Measurements from ENCODE around the gene SULF2.

The SULF2 gene

DNA sequence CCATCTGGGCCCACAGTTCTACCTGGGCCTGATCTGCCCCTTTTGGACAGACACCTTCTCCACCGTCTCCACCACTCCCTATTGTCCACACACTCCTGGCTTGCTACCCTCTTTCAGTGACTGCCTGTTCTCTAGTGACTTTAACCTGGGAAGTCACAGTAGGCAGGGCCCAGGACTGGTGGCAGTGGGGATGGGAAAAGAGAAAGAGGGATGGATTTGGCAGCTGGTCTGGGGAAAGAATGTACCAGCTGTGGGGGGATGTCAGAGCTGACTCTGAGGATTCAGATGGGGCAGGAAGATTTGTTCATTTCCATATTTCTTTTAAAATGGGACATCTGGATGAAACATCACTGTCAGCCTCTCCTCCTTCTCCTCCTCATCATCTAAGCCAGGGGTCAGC, 85.5 kb downstream of the SULF2 start:
- H3K4me3 ChIP-seq (ENCODE audit: control insufficient read depth, low read depth, low read length) = no peak overlapping the region
- TF ChIP-seq, protein P1, sequence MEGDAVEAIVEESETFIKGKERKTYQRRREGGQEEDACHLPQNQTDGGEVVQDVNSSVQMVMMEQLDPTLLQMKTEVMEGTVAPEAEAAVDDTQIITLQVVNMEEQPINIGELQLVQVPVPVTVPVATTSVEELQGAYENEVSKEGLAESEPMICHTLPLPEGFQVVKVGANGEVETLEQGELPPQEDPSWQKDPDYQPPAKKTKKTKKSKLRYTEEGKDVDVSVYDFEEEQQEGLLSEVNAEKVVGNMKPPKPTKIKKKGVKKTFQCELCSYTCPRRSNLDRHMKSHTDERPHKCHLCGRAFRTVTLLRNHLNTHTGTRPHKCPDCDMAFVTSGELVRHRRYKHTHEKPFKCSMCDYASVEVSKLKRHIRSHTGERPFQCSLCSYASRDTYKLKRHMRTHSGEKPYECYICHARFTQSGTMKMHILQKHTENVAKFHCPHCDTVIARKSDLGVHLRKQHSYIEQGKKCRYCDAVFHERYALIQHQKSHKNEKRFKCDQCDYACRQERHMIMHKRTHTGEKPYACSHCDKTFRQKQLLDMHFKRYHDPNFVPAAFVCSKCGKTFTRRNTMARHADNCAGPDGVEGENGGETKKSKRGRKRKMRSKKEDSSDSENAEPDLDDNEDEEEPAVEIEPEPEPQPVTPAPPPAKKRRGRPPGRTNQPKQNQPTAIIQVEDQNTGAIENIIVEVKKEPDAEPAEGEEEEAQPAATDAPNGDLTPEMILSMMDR (conservative IDR thresholded peaks at IDR 0.05; ENCODE audit: control insufficient read depth, insufficient read depth, low read depth, low read length) = no peak
- DNase-seq (ENCODE audit: low read depth) = no peak

- TF ChIP-seq, protein P1 (conservative IDR thresholded peaks at IDR 0.05; ENCODE audit: control insufficient read depth, insufficient read depth, low read depth, low read length) = no peak
- H3K4me3 ChIP-seq (ENCODE audit: control insufficient read depth, low read depth, low read length) = no peak overlapping the region
- no peak for DNase-seq (ENCODE audit: low read depth)
These were observed 87.1 kb downstream of the SULF2 start for GRCh38 chr20:47698142-47698541.

DNA sequence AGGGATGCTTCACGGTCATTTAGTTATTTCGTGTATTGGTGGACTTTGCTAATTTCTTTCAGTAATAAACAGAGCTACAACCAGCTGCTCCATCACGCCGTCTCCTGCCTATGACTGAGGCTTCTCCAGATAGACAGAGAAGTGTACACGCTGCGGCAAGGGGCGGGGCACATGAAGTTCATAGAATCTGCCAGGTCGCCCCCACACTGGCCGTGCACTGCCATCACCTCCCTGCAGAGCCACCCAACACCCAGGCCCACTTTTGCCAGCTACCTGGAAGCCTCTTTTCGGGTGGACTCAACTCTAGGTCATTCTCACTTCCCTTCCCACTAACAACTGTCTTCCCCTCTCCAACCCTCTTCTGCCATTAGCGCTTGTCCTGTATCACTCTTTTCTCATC, 88.4 kb downstream of the SULF2 start:
- DNase-seq (ENCODE audit: low read depth) = no peak
- TF ChIP-seq, protein P1 (conservative IDR thresholded peaks at IDR 0.05; ENCODE audit: control insufficient read depth, insufficient read depth, low read depth, low read length) = no peak
- H3K4me3 ChIP-seq (ENCODE audit: control insufficient read depth, low read depth, low read length) = no peak overlapping the region

DNA sequence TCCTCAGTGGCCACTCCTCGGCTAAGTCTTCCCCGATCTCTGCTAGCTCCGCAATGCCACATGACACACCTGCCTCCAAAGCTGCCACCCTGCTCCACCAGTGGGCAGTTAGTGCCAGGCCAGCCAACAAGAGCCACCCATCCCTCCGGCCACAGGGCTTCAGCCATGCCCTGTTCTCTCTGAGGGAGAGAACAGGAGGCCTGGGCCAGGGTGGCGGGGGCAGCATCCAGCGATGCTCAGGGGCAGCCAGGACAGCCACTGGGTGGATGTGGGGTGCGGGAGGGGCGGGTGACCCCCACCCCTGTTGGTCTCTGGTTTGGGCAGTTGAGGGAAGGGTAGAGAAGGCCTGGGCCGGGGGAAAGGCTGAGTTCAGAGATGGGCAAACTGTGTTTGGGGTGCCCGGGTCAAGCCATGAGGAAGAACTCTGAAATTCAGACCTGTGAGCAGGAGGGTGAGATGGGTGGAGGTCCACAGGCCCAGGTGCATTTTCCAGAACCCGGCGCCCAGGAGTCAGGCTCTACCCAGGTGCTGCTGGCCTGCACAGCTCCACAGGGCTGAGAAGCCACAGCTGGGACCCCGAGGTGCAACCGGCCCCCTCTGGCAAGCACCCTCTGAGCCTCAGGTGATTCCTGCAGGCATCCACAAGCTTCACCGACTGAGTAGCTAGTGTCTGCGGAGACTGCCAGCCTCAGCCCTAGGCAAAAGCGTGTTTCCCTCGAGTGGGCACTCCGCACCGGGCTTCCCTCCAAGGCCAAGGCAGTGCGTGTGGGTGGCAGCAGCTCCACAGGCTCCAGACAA, 91.1 kb downstream of the SULF2 start:
- no peak for DNase-seq (ENCODE audit: low read depth)
- no peak overlapping the region for H3K4me3 ChIP-seq (ENCODE audit: control insufficient read depth, low read depth, low read length)
- TF ChIP-seq, protein P1 (conservative IDR thresholded peaks at IDR 0.05; ENCODE audit: control insufficient read depth, insufficient read depth, low read depth, low read length) = no peak

DNA sequence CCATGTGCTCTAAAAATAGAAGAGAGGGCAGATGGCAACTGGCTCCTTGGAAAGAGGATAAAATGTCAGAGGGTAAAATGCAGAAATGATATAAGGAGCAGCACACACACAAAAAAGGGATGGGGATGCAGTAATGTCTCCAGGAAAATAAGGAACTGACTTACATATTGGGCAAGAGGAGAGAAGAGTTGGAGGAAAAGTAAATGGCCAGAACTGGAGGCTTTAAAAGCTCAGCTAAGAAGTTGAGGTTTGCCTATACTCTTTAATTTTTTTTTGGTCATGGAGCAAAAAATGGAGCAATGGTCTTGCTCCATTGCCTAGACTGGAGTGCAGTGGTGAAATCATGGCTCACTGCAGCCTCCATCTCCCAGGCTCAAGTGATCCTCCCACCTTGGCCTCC, 93.7 kb downstream of the SULF2 start:
- TF ChIP-seq, protein P1 (conservative IDR thresholded peaks at IDR 0.05; ENCODE audit: control insufficient read depth, insufficient read depth, low read depth, low read length) = no peak
- no peak overlapping the region for H3K4me3 ChIP-seq (ENCODE audit: control insufficient read depth, low read depth, low read length)
- DNase-seq (ENCODE audit: low read depth) = peak; percentile 35

DNA sequence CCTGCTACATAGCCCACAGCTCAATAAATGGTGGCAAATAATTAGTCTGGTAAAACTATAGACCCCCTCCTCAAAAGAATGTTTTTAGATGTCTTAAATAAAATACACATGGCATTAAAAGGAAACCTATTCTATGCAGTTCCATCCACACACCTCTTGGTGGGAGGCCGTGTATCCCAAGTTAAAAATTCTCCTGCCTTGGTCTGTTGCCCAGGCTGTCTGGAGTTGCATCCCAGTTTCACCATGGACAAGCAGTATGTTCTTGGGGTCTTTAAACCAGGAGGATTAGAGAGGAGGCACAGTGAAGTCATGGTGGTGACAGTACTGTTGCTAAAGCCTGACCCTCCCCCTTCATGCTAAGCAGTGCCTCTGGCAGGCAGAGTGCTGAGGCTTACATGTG, 95.5 kb downstream of the SULF2 start:
- H3K4me3 ChIP-seq (ENCODE audit: control insufficient read depth, low read depth, low read length) = no peak overlapping the region
- TF ChIP-seq, protein P1 (conservative IDR thresholded peaks at IDR 0.05; ENCODE audit: control insufficient read depth, insufficient read depth, low read depth, low read length) = no peak
- DNase-seq (ENCODE audit: low read depth) = no peak
